HG03039 (cell line): ENCODE measurements around the gene AADACL2.
"Not testable (repeated sequence)": the region's sequence is repeated elsewhere in the genome, so short reads cannot be mapped to it uniquely, and the experiment has no call there.

ENCODE experiments used
- ATAC-seq: cut with Tn5 transposase; IDR thresholded peaks from one replicate; pipeline ENCODE4 v1.9.1; 2021; ENCODE audit warnings: mild to moderate bottlenecking, moderate library complexity; ENCODE audit not compliant: unreplicated experiment

The AADACL2 gene

DNA sequence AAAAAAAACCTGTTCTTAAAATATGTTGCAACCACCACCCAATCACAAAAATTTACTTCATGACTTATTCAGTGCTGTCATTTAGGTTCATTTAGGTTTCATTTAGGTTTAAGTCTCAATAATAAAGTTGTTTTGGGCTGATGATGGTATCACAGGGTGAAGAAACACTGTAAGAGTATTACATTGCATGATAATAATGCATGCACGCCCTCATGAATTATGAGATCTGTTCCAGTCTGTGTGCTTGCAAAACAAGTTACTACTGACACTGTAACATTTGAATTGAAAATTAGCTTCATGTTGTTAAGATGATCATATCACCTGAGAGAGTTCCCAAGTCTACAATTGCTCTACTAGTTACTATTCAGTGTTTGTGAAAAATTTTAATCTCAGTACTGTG is at the start of gene AADACL2:
Gene AADACL2 (plus strand): TSS at position 315 of the 400 bp plus-strand sequence. CDS start 109 bp downstream, outside the sequence.
- ATAC-seq = no peak

GRCh38 chr3:151684094-151684493 is 49.6 kb upstream of the AADACL2 start:
- no peak for ATAC-seq

DNA sequence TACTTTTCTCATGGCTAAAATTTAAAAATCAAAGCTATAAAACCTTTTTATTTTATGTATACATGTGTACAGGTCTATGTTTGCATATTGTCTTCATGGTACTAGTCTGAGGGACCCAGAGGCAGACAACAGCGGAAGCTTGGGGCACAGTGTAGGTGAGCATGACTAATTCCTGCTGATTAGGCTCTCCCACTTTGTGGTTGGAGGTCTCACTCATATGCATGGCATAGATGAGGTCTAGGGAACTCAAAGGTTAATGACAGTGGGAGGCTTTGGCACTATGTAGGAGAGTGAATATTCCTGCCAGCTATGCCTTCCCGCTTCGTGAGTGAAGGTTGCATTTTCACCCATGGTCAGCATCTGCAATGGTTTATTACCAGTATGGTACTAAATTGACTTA is 47.5 kb upstream of the AADACL2 start:
- ATAC-seq = no peak

- no peak for ATAC-seq
Observed at GRCh38 chr3:151687076-151687475, 46.7 kb upstream of the AADACL2 start.

GRCh38 chr3:151688571-151688970 is 45.2 kb upstream of the AADACL2 start:
- no peak for ATAC-seq

GRCh38 chr3:151690645-151691044 is 43.1 kb upstream of the AADACL2 start:
- ATAC-seq = no peak

DNA sequence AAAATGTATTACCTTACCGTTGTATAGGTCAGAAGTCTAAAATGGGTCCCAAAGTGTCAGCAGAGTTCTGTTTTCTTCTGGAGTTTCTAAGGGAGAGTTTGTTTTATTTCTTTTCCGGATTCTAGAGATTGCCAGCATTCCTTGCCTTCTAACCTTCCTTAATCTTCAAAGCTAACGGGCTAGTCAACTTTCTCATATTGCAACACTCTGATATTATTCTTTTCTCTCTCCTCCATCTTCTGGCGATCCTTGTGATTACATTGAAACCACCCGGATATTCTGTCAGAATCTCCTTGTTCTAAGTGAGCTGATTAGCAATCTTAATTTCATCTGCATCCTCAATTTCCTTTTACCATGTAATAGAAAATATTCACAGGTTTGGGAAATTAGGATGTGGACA is 36.2 kb upstream of the AADACL2 start:
- ATAC-seq = no peak

- ATAC-seq = no peak
Observed at GRCh38 chr3:151707216-151707615, 26.5 kb upstream of the AADACL2 start.

- ATAC-seq = no peak
Observed at GRCh38 chr3:151708868-151709267, 24.9 kb upstream of the AADACL2 start.

GRCh38 chr3:151709847-151710246 is 23.9 kb upstream of the AADACL2 start:
- ATAC-seq = no peak

DNA sequence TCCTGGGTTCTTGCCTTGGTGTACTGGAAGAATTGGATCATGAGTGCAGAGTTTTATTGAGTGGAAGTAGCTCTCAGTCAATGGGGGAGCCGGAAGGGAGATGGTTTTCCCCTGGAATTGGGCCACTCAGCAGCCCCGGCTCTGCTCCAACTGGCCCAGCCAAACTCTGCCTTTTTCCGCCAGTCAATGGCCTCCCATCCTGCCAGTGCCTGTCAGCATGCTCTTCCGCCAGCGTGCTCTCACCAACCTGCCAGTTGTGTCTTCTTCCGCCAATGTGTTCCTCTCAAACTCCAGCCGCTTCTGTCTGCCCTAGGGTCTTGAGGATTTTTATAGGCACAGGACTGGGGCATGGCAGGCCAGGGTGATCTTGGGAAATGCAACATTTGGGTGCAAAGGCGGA is 12.4 kb upstream of the AADACL2 start:
- no peak for ATAC-seq

GRCh38 chr3:151722856-151723255 is 10.9 kb upstream of the AADACL2 start:
- ATAC-seq = no peak

DNA sequence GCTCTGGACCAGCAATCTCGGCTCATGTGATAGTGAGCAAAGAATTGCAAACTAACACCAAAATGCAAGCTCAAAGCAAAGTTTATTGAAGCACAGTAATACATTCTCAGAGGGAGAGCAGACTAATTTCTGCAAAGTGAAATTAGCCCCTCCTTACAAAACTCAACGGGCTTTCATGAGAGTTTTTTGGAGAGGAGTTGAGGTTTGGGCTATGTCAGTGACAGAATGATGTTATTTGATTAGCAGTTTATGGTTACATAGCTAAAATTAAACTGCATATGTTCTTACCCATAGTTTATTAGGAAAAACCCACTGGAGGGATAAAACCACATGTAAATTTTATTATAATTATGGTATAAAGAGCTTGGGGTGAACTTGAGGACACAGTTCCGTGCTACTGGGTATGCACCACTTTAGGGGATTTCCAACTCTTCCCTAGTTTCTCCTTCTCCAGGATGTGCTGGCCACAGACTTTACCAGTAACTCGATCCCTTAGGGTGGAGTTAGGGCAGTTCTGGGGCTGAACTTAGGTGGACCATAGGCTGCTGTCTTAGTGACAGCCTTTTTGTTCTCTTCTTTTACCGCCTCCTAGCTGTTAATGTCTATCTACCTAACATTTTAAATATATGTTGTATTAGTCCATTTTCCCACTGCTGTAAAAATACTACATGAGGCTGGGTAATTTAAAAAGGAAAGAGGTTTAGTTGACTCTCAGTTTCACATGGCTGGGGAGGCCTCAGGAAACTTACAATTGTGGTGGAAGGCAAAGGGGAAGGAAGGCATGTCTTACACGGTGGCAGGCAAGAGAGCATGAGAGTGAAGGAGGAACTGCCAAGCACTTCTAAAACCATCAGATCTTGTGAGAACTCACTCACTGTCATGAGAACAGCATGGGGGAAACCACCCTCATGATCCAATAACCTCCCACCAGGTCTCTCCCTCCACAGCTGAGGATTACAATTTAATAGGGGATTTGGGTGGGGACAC is 8.9 kb upstream of the AADACL2 start:
- ATAC-seq = no peak

GRCh38 chr3:151726016-151726415 is 7.7 kb upstream of the AADACL2 start:
- ATAC-seq = no peak

- no peak for ATAC-seq
Observed at GRCh38 chr3:151732861-151733260, 866 bp upstream of the AADACL2 start.

DNA sequence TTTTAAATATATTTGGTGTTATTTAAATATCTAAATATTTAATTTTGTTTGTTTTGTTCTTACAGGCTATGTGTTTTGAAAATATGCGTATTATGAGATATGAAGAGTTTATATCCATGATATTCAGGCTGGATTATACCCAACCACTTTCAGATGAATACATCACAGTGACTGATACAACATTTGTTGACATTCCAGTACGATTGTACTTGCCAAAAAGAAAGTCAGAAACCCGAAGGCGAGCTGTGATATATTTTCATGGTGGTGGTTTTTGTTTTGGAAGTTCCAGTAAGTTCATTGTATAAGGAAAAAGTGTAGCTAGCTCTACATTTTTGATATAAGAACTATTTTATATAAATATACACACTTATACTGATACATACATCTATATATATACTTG is 6.9 kb downstream of the AADACL2 start:
- no peak for ATAC-seq

DNA sequence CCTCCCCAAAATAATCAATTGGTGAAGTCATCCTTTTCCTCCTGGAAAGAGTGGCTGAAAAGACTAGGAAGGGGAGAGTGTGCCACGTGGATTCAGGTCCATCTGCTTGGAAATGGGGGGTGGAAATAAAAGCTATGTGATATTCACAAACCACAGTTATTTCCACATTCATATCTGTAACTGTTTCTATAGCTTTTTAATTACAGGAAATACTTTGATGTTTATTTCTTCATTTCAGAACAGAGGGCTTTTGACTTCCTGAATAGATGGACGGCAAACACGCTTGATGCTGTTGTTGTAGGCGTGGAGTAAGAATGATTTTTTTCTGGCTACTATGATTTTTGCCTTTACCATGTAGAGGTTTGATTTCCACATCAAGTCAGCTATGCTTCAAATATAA is 10.1 kb downstream of the AADACL2 start:
- no peak for ATAC-seq

DNA sequence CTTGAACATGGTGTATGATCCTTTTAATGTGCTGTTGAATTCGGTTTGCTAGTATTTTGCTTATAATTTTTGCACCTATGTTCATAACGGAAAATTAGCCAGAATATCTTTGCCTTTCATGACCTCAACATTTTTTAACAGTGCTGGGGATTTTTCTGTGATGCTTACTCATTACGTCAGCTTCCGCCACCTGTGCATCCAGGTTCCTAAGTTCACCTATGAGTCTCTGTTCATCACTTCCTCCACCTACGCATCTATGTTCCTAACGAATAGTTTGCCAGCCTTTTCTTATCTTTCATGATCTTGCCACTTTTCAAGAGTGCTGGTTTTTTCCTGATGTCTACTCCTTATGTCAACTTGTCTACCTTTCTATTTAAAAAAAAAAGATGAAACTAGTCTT is 16.5 kb downstream of the AADACL2 start:
- ATAC-seq = no peak

- ATAC-seq = no peak
Observed at GRCh38 chr3:151750678-151751077, 17.0 kb downstream of the AADACL2 start.

- no peak for ATAC-seq
Observed at GRCh38 chr3:151751161-151751560, 17.4 kb downstream of the AADACL2 start.

DNA sequence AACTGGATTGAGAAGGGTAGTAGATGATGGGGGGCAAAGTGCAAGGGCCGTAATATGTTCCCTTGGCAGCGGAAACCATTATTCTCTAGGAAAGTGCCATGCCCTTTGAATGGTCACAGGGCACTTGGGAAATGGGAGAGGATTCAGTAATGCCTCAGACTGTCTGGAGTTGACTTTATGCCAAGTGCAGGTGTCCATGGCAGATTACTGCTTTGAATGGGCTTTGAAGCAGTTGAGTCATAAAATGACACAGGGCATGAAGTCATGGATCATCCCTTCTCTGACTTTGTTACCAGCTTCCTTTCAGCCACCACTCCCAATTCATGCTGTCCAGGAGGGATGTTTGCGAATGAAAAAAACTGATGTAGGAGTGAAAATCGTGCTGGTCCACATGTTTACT is 20.1 kb downstream of the AADACL2 start:
- ATAC-seq = no peak

- no peak for ATAC-seq
Observed at GRCh38 chr3:151761581-151761980, 27.9 kb downstream of the AADACL2 start.

DNA sequence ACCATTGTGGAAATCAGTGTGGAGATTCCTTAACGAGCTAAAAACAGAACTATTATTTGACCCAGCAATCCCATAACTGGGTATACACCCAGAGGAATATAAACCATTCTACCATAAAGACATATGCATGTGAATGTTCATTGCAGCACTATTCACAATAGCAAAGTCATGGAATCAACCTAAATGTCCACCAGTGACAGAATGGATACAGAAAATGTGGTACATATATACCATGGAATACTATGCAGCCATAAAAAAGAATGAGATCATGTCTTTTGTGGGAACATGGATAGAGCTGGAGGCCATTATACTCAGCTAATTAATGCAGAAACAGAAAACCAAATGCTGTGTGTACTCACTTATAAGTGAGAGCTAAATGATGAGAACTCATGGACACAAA is 31.0 kb downstream of the AADACL2 start:
- ATAC-seq = not testable (repeated sequence)
